Skeletal muscle tissue (tissue), 4 donors: ENCODE results near the gene P2RY11. TPM values are rescaled to one million over a fixed set of nuclear protein-coding genes. Genes with fewer than 3 reads are reported as not detected.

Source experiments
- H3K27ac ChIP-seq: one replicate; pipeline ENCODE4 v1.7.0; 2013; ENCODE audit warnings: mild to moderate bottlenecking, low read depth, low read length, inconsistent platforms
- H3K27me3 ChIP-seq, 3 donors: one replicate each; pipeline ENCODE4 v1.7.0; 2013; ENCODE audit warnings: low read length in 3 of 3; ENCODE audit not compliant: control insufficient read depth in 3 of 3, insufficient read depth in 3 of 3
- H3K36me3 ChIP-seq, 3 donors: one replicate each; pipeline ENCODE4 v1.7.0; 2013; ENCODE audit warnings: low read length in 3 of 3; ENCODE audit not compliant: control insufficient read depth in 3 of 3, insufficient read depth in 3 of 3
- H3K4me1 ChIP-seq, 3 donors: one replicate each; pipeline ENCODE4 v1.7.0; 2013; ENCODE audit warnings: low read length in 3 of 3, mild to moderate bottlenecking in 3 of 3; ENCODE audit not compliant: control insufficient read depth in 3 of 3, insufficient read depth in 3 of 3
- H3K4me3 ChIP-seq, 3 donors: one replicate each; pipeline ENCODE4 v1.7.0; 2013; ENCODE audit warnings: low read length in 3 of 3
- H3K9ac ChIP-seq, 3 donors: one replicate each; pipeline ENCODE4 v1.7.0; 2013; ENCODE audit warnings: low read length in 3 of 3, mild to moderate bottlenecking in 3 of 3, moderate library complexity in 2 of 3, low read depth in 1 of 3
- H3K9me3 ChIP-seq, 3 donors: one replicate each; pipeline ENCODE4 v1.7.0; 2013; ENCODE audit warnings: low read length in 3 of 3; ENCODE audit not compliant: control insufficient read depth in 3 of 3
- total RNA-seq: library from RNA; depleted of rRNA; stranded (reverse); fragments of >200 nt; gene quantifications from one replicate; pipeline ENCODE4 v1.2.3, GENCODE V29; 2014
- donor health status: Osteomylitis.

P2RY11 gene
- total RNA-seq, 1 donor from 2014 or later: 1.6 TPM

DNA sequence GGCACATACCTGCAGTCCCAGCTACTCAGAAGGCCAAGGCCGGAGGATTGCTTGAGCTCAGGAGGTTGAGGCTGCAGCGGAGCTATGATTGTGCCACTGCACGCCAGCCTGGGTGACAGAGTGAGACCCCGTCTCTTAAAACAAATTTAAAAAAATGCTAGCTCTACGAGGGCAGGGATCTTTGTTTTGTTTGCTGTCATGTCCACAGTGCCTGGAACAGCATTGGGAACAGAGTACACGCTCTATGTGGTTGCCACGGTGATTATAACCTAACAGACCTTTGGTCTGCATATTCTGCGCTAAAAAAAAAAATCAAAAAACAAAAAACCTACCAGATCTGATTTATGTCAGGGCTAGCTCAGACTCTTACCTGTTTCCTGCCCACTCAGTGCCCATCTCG, 27.6 kb upstream of the P2RY11 start:
- Histone ChIP-seq H3K4me3 (no peak overlapping the region), H3K9me3 (no peaks in the 10 kb centered on the region), H3K4me1 (peaks cover 5 to 7% (median 5%) of the 10 kb centered on the region in 3 donors), H3K9ac (no peak overlapping the region), H3K36me3 (no peaks in the 10 kb centered on the region), H3K27me3 (peaks cover 0 to 19% (median 6%) of the 10 kb centered on the region in 3 donors), H3K27ac (no peak overlapping the region)

DNA sequence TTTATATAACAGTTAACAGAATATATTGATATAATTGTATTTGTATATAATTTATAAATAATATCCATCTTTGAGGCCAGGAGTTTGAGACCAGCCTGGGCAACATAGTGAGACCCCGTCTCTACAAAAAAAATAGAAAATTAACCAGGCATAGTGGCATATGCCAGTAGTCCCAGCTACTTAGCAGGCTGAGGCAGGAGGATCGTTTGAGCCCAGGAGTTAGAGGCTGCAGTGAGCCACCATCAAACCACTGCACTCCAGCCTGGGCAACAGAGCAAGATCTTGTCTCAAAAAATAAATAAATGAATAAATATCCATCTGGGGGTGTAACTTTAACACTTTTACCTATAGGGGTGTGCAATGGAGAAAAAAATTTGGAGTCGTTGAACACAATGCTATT, 26.7 kb upstream of the P2RY11 start:
- peaks cover 5 to 7% (median 5%) of the 10 kb centered on the region in 3 donors for H3K4me1 ChIP-seq

DNA sequence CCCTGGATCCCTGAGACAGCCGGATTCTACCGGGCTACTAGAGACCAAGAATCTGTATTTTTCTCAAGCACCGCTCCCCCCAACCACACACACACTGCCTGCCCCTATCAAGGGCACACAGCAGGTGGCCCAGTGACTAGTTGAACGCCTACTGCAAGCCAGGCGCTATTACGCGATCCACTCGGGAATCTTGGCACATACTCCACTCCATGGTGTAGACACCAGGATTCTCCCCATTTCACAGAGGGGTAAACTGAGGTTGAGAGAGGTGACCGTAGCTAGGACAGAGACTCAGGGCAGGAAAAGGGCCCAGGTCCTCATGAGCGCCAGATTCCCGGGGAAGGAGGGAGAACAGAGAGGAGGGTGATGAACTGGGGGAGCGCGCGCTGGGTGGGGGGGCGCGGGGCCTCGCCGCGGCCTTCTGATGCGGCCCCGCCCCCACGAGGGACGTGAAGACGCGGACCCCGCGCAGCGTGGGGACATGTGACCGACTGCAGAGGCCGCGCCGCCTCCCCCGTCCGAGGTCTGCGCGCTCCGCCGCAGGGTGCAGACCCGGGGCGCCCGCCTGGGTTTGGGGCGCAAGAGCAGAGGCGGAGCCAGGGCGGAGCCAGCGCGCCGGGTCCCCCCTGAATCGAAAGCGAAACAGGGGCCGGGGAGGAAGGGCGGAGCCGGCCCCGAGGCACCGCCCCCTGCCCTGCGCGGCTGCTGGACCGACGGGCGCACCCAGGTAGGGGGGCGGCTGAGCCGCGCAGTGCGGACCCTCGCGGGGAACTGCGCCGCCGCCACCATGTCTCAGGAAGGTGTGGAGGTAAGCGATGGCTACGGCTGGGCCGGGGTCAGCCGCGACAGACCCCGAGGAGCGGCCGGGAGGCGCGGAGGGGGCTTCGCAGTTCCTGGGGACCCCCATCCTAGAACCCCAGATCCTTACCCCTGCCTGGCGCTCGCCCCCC, 25.6 kb upstream of the P2RY11 start, which contains the start of gene SHFL:
TSS of gene SHFL (plus strand) at position 677 of the 950 bp plus-strand sequence. CDS start at position 788, 111 bp downstream.
- Histone ChIP-seq H3K4me1 (peaks cover 5 to 7% (median 5%) of the 10 kb centered on the region in 3 donors), H3K9ac (peak within 1 kb of the TSS; percentile 78 to 83 (median 80)), H3K27me3 (peaks cover 0 to 19% (median 6%) of the 10 kb centered on the region in 3 donors), H3K4me3 (peak within 1 kb of the TSS; percentile 75 to 81 (median 76)), H3K27ac (peak within 1 kb of the TSS; percentile 75), H3K9me3 (peaks cover 0 to 4% (median 0%) of the 10 kb centered on the region in 3 donors), H3K36me3 (peaks cover 0 to 9% (median 4%) of the 10 kb centered on the region in 3 donors)

More for the DNA sequence above, 26.7 kb upstream of the P2RY11 start:
- Histone ChIP-seq H3K36me3 (peaks cover 0 to 9% (median 4%) of the 10 kb centered on the region in 3 donors), H3K9me3 (peaks cover 0 to under 1% (median 0%) of the 10 kb centered on the region in 3 donors), H3K9ac (no peak overlapping the region), H3K27ac (no peak overlapping the region), H3K4me3 (no peak overlapping the region), H3K27me3 (peaks cover 0 to 19% (median 6%) of the 10 kb centered on the region in 3 donors)

DNA sequence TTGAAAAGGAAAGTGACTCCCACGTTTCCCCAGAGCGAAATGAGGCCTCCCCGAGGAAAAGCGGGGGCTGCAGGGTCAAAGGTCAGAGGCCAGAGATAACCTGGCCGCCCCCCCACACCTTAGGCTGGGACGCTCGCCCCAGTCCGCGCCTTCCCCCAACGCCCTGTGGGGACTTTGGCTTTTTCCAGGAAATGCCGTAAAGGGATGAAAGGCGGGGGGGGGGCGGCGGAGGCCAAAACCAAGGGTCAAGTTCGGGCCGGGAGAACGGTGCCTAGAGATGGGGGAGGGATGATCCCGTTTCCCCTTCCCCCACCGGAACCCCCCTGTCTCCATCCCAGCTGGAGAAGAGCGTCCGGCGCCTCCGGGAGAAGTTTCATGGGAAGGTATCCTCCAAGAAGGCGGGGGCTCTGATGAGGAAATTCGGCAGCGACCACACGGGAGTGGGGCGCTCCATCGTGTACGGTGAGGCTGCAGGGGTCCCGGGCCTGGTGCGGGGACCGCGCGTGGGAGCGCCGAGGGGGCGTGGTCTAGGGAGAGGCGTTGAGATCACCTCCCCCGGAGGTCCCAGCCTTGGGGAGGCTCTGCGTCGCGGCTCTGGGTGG, 24.8 kb upstream of the P2RY11 start:
- Histone ChIP-seq H3K27me3 (peaks cover 0 to 19% (median 6%) of the 10 kb centered on the region in 3 donors), H3K9me3 (peaks cover 0 to 6% (median 0%) of the 10 kb centered on the region in 3 donors), H3K4me1 (peaks cover 5 to 7% (median 5%) of the 10 kb centered on the region in 3 donors), H3K36me3 (peaks cover 0 to 9% (median 4%) of the 10 kb centered on the region in 3 donors), H3K27ac (peak overlapping the region; percentile 75), H3K4me3 (peak overlapping the region; percentile 75 to 81 (median 76)), H3K9ac (peak overlapping the region; percentile 78 to 83 (median 80))

DNA sequence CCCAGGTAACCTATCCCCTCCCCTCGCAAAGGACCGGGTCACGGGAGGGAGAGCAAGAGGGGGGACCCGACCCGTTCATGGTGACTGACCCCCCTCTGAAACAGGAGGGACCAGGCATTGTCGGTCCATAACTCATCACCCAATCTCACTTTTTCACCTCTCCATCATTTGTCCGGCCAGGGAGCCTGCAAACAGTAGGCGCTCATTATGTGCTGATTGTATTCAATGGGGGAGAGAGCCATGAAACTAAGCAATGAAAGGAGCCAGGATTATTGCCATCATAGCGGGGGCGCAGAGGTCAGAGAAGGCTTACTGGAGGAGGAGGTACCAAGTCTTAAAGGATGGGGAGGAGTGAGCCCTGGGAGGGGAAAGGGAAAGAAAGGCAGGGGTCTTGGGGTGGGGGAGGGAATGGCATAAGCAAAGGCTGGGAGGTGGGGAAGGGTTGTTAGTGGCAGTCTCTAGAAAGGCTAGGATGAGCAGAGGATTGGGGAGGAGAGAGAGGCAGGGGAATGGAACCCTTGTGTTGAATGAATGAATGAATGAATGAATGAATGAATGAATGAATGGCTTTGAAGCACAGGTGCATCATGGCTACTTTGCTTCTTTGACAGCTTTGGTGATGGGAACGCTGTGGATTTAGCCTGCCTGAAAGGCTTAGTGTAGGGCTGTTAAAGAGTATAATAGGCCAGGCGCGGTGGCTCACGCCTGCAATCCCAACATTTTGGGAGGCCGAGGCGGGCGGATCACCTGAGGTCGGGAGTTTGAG, 24.0 kb upstream of the P2RY11 start:
- Histone ChIP-seq H3K27ac (peak overlapping the region; percentile 75), H3K9ac (peak overlapping the region in 1 of 3 donors; percentile 83), H3K27me3 (peaks cover 0 to 19% (median 6%) of the 10 kb centered on the region in 3 donors), H3K4me3 (peak overlapping the region in 1 of 3 donors; percentile 56), H3K9me3 (peaks cover 0 to 6% (median 0%) of the 10 kb centered on the region in 3 donors), H3K4me1 (peaks cover 5 to 7% (median 5%) of the 10 kb centered on the region in 3 donors), H3K36me3 (peaks cover 0 to 9% (median 5%) of the 10 kb centered on the region in 3 donors)

DNA sequence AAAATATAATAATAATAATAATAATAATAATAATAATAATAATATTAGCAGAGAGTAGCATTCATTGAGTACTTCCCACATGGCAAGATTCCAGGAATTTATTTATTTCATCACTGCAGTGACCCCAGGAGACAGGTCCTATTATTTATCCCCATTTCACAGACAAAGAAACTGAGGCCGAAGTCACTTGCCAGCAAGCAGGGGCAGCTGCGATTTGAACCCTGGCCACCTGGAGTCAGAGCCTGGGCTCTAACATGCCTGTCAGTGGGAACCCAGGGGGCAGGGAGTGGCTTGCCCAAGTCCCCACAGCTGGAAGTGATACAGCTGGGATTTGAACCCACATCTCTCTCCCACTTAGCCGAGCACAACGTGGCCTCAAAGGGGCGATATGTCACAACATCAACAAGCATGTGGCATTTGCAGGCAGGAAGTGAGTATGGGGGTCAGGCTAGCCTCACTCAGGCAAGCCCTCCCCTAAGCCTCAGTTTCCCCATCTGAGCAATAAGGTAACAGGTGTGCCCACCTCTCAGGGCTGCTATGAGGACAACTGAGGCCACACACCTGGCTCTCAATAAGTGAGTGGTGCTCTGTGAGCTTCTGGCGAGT, 22.4 kb upstream of the P2RY11 start:
- Histone ChIP-seq H3K36me3 (peaks cover 0 to 9% (median 6%) of the 10 kb centered on the region in 3 donors), H3K9ac (no peak overlapping the region), H3K4me1 (peaks cover 5 to 7% (median 5%) of the 10 kb centered on the region in 3 donors), H3K27me3 (peaks cover 0 to 15% (median 6%) of the 10 kb centered on the region in 3 donors), H3K4me3 (no peak overlapping the region), H3K9me3 (peaks cover 0 to 6% (median 0%) of the 10 kb centered on the region in 3 donors), H3K27ac (no peak overlapping the region)

DNA sequence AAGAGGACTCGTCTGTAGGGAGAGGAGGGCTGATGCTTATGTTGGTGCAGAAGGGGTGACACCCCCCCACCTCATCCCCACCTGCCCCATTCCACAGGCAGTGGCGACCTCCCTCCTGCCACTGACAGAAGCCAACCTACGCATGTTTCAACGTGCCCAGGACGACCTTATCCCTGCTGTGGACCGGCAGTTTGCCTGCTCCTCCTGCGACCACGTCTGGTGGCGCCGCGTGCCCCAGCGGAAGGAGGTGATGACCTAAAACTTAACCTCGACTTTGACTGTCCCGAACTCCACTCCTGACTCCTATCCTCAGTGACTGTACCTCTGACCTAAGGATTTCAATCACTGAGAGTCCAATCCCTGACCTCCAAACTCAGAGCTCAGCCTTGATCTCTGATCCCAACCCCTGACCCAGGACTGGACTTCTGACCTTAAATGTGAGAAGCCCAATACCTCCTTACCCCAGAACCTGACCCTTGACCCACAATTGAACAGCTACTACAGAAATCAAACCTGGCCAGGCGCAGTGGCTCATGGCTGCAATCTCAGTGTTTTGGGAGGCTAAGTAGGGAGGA, 21.6 kb upstream of the P2RY11 start:
- H3K9ac ChIP-seq: no peak overlapping the region
- no peak overlapping the region for H3K4me3 ChIP-seq
- peaks cover 0 to 14% (median 12%) of the 10 kb centered on the region in 3 donors for H3K27me3 ChIP-seq
- H3K9me3 ChIP-seq: peaks cover 0 to 6% (median 0%) of the 10 kb centered on the region in 3 donors
- peaks cover 5 to 7% (median 5%) of the 10 kb centered on the region in 3 donors for H3K4me1 ChIP-seq
- H3K27ac ChIP-seq: no peak overlapping the region
- peaks cover 0 to 9% (median 6%) of the 10 kb centered on the region in 3 donors for H3K36me3 ChIP-seq

DNA sequence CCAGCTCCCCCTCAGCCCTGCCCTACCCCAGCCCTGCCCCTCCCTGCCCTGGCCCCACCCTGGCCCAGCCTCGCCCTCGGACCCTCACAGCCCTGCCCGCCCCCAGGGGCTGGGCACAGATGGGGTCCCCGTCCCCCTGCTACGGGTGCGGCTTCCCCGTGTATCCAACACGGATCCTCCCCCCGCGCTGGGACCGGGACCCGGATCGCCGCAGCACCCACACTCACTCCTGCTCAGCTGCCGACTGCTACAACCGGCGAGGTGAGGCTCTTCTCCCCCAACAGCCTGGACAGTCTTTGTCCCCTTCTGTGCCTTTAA, 20.2 kb upstream of the P2RY11 start:
- H3K36me3 ChIP-seq: peaks cover 0 to 9% (median 6%) of the 10 kb centered on the region in 3 donors

More for the DNA sequence above, 20.2 kb upstream of the P2RY11 start:
- H3K9me3 ChIP-seq: peaks cover 0 to 6% (median 0%) of the 10 kb centered on the region in 3 donors
- H3K27ac ChIP-seq: no peak overlapping the region
- H3K9ac ChIP-seq: no peak overlapping the region
- H3K4me3 ChIP-seq: no peak overlapping the region
- H3K4me1 ChIP-seq: peaks cover 1 to 6% (median 5%) of the 10 kb centered on the region in 3 donors
- peaks cover 0 to 8% (median 5%) of the 10 kb centered on the region in 3 donors for H3K27me3 ChIP-seq
